ENCODE data around the gene EZH1.

Gene EZH1

GRCh38 chr17:42744806-42745617, at the start of gene EZH1:
TSS of gene EZH1 (minus strand) at chr17:42745040. CDS start at chr17:42728941, 16,099 bp downstream.
- no peak for TF ChIP-seq CTCF (IDR thresholded peaks at IDR 0.05)

- no peak for TF ChIP-seq CTCF (IDR thresholded peaks at IDR 0.05)
These were observed 47.7 kb upstream of the EZH1 start for GRCh38 chr17:42792545-42792944.

- TF ChIP-seq CTCF (IDR thresholded peaks at IDR 0.05): no peak
These were observed 47.1 kb upstream of the EZH1 start for GRCh38 chr17:42791948-42792347.

GRCh38 chr17:42787266-42787665, 42.4 kb upstream of the EZH1 start:
- no peak for TF ChIP-seq CTCF (IDR thresholded peaks at IDR 0.05)

GRCh38 chr17:42784811-42785592, 40.2 kb upstream of the EZH1 start:
- TF ChIP-seq CTCF (IDR thresholded peaks at IDR 0.05): no peak

- no peak for TF ChIP-seq CTCF (IDR thresholded peaks at IDR 0.05)
These were observed 39.6 kb upstream of the EZH1 start for GRCh38 chr17:42784409-42784808.

- no peak for TF ChIP-seq CTCF (IDR thresholded peaks at IDR 0.05)
These were observed 38.9 kb upstream of the EZH1 start for GRCh38 chr17:42783791-42784138.

Data from LNCAP (cell line).